ENCODE results near the gene RAB15. TPM values are rescaled to one million over a fixed set of nuclear protein-coding genes. Genes with fewer than 3 reads are reported as not detected.
A peak's percentile ranks its signal among the peaks of the same experiment; 100 is the strongest.
"Not testable (repeated sequence)": the region's sequence is repeated elsewhere in the genome, so short reads cannot be mapped to it uniquely, and the experiment has no call there.

The RAB15 gene
- total and polyA plus RNA-seq, 7 experiments from 2014 or later = 4.7 to 11.1 (median 5.9) TPM

DNA sequence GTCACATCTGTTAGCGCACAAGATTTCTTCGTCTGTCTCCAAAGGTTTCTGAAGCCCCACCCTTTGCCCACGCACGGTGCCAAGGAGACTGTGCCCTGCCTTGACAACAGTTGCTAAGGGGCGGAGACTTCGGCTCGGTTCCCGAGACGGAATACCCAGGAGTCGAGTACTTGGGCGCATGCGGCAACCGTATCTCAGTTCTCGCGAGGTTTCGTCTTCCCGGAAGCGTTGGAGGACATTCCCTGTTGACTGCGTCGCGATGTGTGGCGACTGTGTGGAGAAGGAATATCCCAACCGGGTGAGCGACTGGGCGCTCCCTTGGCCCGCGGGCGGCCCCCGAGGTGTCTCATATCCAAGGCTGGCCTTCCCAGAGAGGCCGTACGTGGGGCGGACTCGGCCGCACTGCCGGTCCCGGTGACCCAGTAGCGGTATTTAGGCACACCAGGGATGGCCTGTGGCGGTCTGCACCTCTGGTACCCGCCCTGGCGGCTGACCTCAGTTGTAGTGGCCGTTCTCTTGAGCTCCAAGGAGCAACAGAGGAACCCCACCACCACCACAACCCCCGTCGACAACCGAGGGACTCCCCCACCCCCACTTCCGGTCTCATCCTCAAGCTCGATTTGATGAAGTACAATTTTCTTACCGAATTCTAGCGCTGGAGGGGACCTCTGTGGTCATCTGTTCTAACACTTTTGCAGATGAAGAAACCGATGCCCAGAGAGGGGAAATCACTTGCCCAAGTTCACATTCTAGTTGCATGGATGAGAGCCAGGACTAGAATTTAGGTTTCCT, 57.7 kb downstream of the RAB15 start, which contains the start of gene CHURC1:
Gene CHURC1, plus strand, starts transcription at position 219 of the 792 bp plus-strand sequence. Its CDS starts 41 bp downstream, at position 260.
- peaks cover 0 to 25% (median 19%) of the 10 kb centered on the region in 5 donors for H3K36me3 Mint-ChIP-seq
- H3K4me3 ChIP-seq (ENCODE audit: low read length) = peak within 1 kb of the TSS; percentile 96
- H3K9me3 Mint-ChIP-seq = peaks cover 0 to 2% (median 0%) of the 10 kb centered on the region in 11 donors
- H3K27me3 ChIP-seq (ENCODE audit: control insufficient read depth in 2 of 2, insufficient read depth in 2 of 2, low read length in 2 of 2) = no peaks in the 10 kb centered on the region
- H3K4me1 ChIP-seq (ENCODE audit: control insufficient read depth in 2 of 2, insufficient read depth in 2 of 2, low read length in 2 of 2) = peaks cover 33 to 38% of the 10 kb centered on the region in 2 donors
- ChIA-PET CTCF (interaction anchor here (0.6 to 1.6 kb wide), 5 partner anchors 11 to 1269 kb away, joined by 3 to 6 read pairs (median 3); no protein-coding TSS in a partner anchor), POLR2A (interaction anchor here (0.6 to 3.3 kb wide), 23 partner anchors 10 to 1593 kb away, joined by 3 to 86 read pairs (median 4); partner anchors contain the start of genes FNTB, GPHN, GPX2 and MAX)
- H3K27ac ChIP-seq (ENCODE audit: low read depth, low read length) = peak within 1 kb of the TSS; percentile 99
- H3K4me3 Mint-ChIP-seq = peak within 1 kb of the TSS; percentile 87 to 97 (median 92)
- peaks cover 0 to 13% (median 0%) of the 10 kb centered on the region in 5 donors for H3K27me3 Mint-ChIP-seq
- DNase-seq (peak; percentile 83 to 99 (median 94)), ATAC-seq (peak; percentile 98)
- peak within 1 kb of the TSS; percentile 93 to 99 (median 97) for H3K27ac Mint-ChIP-seq
- H3K36me3 ChIP-seq (ENCODE audit: control insufficient read depth in 2 of 3, insufficient read depth in 3 of 3, low read length in 3 of 3) = peaks cover 0 to 4% (median 0%) of the 10 kb centered on the region in 3 experiments
- no peaks in the 10 kb centered on the region for H3K9me3 ChIP-seq (ENCODE audit: control insufficient read depth in 2 of 3, low read length in 3 of 3)
- intact Hi-C loops (cut with micrococcal nuclease) = loop anchor here (1.0 to 5.0 kb wide), 13 partner anchors 14 to 1272 kb away; partner anchors contain the start of genes FNTB (in 2 of the 2), HSPA2 (in 2 of the 2), RAB15 (in 1 of the 2) and WDR89 (in 1 of the 2)
- peaks cover 43 to 60% (median 51%) of the 10 kb centered on the region in 7 donors for H3K4me1 Mint-ChIP-seq

DNA sequence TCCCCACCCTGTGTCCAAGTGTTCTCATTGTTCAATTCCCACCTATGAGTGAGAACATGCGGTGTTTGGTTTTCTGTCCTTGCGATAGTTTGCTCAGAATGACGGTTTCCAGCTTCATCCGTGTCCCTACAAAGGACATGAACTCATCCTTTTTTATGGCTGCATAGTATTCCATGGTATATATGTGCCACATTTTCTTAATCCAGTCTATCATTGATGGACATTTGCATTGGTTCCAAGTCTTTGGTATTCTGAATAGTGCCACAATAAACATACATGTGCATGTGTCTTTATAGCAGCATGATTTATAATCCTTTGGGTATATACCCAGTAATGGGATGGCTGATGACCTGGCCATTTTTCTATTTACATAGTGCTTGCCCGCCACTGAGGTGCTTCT, 58.7 kb downstream of the RAB15 start:
- Mint-ChIP-seq H3K27ac (peak overlapping the region; percentile 93 to 99 (median 97)), H3K4me3 (peak overlapping the region; percentile 87 to 97 (median 92)), H3K4me1 (peaks cover 38 to 52% (median 44%) of the 10 kb centered on the region in 7 donors), H3K36me3 (peaks cover 0 to 25% (median 18%) of the 10 kb centered on the region in 5 donors), H3K27me3 (peaks cover 0 to 21% (median 0%) of the 10 kb centered on the region in 5 donors)
- POLR2A ChIA-PET = interaction anchor here (1.8 to 3.3 kb wide), 5 partner anchors 13 to 73 kb away, joined by 8 to 86 read pairs (median 18); partner anchors contain the start of genes FNTB and SPTB
- intact Hi-C loops (cut with micrococcal nuclease) = loop anchor here in 1 of 2 donors (5.0 kb wide), 3 partner anchors 371 to 1271 kb away; partner anchors contain the start of genes HSPA2 and WDR89
- H3K27me3 ChIP-seq (ENCODE audit: control insufficient read depth in 2 of 2, insufficient read depth in 2 of 2, low read length in 2 of 2); H3K36me3 ChIP-seq (ENCODE audit: control insufficient read depth in 2 of 3, insufficient read depth in 3 of 3, low read length in 3 of 3); H3K9me3 Mint-ChIP-seq; DNase-seq; H3K9me3 ChIP-seq (ENCODE audit: control insufficient read depth in 2 of 3, low read length in 3 of 3); ATAC-seq; CTCF ChIA-PET: not testable (repeated sequence)
- peak overlapping the region; percentile 99 for H3K27ac ChIP-seq (ENCODE audit: low read depth, low read length)
- H3K4me3 ChIP-seq (ENCODE audit: low read length) = peak overlapping the region; percentile 96
- H3K4me1 ChIP-seq (ENCODE audit: control insufficient read depth in 2 of 2, insufficient read depth in 2 of 2, low read length in 2 of 2) = peaks cover 27 to 30% of the 10 kb centered on the region in 2 donors

DNA sequence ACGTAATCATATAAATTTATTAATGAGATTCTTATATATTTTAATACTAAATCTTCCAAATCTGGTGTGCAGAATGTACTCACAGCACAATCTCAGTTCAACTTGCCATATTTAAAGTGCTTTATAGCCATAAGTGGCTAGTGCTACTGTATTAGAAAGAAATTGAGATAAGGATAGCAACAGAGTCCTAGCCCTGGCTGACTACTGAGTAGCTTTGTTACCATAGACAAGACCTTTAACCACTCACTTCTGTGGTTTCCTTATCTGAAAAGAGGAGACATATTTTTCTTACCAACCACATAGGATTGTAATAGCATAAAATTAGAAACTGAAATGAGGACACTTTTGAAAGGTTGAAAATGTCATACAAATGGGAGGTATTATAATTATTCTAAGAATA, 59.9 kb downstream of the RAB15 start:
- ATAC-seq (no peak), DNase-seq (no peak)
- Histone ChIP-seq H3K36me3 (ENCODE audit: control insufficient read depth in 2 of 3, insufficient read depth in 3 of 3, low read length in 3 of 3) (peaks cover 0 to 4% (median 0%) of the 10 kb centered on the region in 3 experiments), H3K27ac (ENCODE audit: low read depth, low read length) (no peak overlapping the region), H3K9me3 (ENCODE audit: control insufficient read depth in 2 of 3, low read length in 3 of 3) (no peaks in the 10 kb centered on the region), H3K27me3 (ENCODE audit: control insufficient read depth in 2 of 2, insufficient read depth in 2 of 2, low read length in 2 of 2) (no peaks in the 10 kb centered on the region), H3K4me3 (ENCODE audit: low read length) (no peak overlapping the region), H3K4me1 (ENCODE audit: control insufficient read depth in 2 of 2, insufficient read depth in 2 of 2, low read length in 2 of 2) (peaks cover 15 to 26% of the 10 kb centered on the region in 2 donors)
- Mint-ChIP-seq H3K36me3 (peaks cover 0 to 18% (median 11%) of the 10 kb centered on the region in 5 donors), H3K27me3 (peaks cover 0 to 28% (median 0%) of the 10 kb centered on the region in 5 donors), H3K4me3 (no peak overlapping the region), H3K4me1 (peaks cover 26 to 40% (median 33%) of the 10 kb centered on the region in 7 donors), H3K27ac (peak overlapping the region in 2 of 9 donors; percentile 56 to 99), H3K9me3 (peaks cover 0 to 2% (median 0%) of the 10 kb centered on the region in 11 donors)
- CTCF ChIA-PET = interaction anchor here (2.4 kb wide), 1 partner anchor 73 kb away, joined by 6 read pairs; no protein-coding TSS in a partner anchor
- intact Hi-C loops (cut with micrococcal nuclease) = loop anchor here in 1 of 2 donors (5.0 kb wide), 3 partner anchors 370 to 1270 kb away; partner anchors contain the start of genes HSPA2 and WDR89
- POLR2A ChIA-PET = interaction anchor here (1.8 kb wide), 1 partner anchor 15 kb away, joined by 5 read pairs; no protein-coding TSS in a partner anchor

DNA sequence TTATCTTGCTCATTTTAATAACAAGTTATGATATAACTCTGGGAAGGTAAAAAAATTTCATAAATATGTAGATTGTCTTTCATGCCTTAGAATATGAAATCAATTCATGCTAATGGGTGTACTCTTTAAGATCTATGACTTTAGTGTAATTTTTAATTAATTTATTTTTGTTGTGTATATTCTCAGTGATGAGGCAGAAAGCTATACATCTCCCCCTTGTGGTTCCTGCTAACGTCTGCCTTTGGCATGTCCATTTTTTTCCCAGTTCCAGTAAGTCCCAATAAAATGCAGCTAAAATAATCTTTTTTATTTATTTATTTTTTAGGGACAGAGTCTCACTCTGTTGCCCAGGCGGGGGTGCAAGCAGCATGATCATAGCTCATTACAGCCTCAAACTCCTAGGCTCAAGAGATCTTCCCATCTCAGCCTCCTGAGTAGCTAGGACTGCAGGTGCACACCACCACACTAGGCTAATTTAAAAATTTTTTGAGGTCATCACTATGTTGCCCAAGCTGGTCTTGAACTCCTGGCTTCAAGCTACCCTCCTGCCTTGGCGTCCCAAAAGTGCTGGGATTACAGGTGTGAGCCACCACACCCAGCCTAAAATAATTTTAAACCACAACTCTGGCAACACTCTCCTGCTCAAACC, 61.2 kb downstream of the RAB15 start:
- Histone ChIP-seq H3K27me3 (ENCODE audit: control insufficient read depth in 2 of 2, insufficient read depth in 2 of 2, low read length in 2 of 2) (no peaks in the 10 kb centered on the region), H3K9me3 (ENCODE audit: control insufficient read depth in 2 of 3, low read length in 3 of 3) (no peaks in the 10 kb centered on the region), H3K4me1 (ENCODE audit: control insufficient read depth in 2 of 2, insufficient read depth in 2 of 2, low read length in 2 of 2) (peaks cover 11 to 17% of the 10 kb centered on the region in 2 donors), H3K4me3 (ENCODE audit: low read length) (no peak overlapping the region), H3K27ac (ENCODE audit: low read depth, low read length) (no peak overlapping the region), H3K36me3 (ENCODE audit: control insufficient read depth in 2 of 3, insufficient read depth in 3 of 3, low read length in 3 of 3) (peaks cover 0 to 4% (median 0%) of the 10 kb centered on the region in 3 experiments)
- Mint-ChIP-seq H3K4me3 (no peak overlapping the region), H3K9me3 (peaks cover 0 to 2% (median 0%) of the 10 kb centered on the region in 11 donors), H3K36me3 (peaks cover 0 to 13% (median 4%) of the 10 kb centered on the region in 5 donors), H3K4me1 (peaks cover 17 to 30% (median 20%) of the 10 kb centered on the region in 7 donors), H3K27ac (no peak overlapping the region), H3K27me3 (peaks cover 0 to 35% (median 5%) of the 10 kb centered on the region in 5 donors)
- POLR2A ChIA-PET = interaction anchor here (0.6 to 1.8 kb wide), 3 partner anchors 13 to 76 kb away, joined by 3 to 7 read pairs (median 5); partner anchors contain the start of gene FNTB
- intact Hi-C loops (cut with micrococcal nuclease) = loop anchor here in 1 of 2 donors (5.0 kb wide), 3 partner anchors 369 to 1269 kb away; partner anchors contain the start of genes HSPA2 and WDR89
- no peak for ATAC-seq
- no peak for DNase-seq
- CTCF ChIA-PET = interaction anchor here (0.7 to 2.4 kb wide), 4 partner anchors 14 to 88 kb away, joined by 3 to 7 read pairs (median 5); no protein-coding TSS in a partner anchor

DNA sequence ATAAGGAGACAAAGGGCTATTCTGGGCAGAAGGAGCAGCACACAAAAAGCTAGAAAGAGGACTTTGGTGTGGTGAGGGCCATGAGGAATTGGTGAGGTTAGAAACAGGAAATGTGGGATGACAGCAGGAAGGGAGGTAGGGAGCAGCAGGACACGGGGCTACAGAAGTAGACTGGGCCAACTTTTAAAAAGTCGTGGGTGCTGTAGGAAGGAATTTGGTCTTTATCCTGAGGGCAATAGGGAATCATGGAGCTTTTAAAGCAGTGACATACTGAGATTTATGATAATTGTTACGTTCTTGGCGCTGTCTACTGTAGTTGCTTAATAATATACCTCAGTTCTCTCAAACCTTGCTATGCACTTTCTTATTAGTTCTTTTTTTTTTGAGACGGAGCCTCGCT, 66.1 kb downstream of the RAB15 start:
- H3K27ac Mint-ChIP-seq = no peak overlapping the region
- Histone ChIP-seq H3K27ac (ENCODE audit: low read depth, low read length) (no peak overlapping the region), H3K4me3 (ENCODE audit: low read length) (no peak overlapping the region), H3K36me3 (ENCODE audit: control insufficient read depth in 2 of 3, insufficient read depth in 3 of 3, low read length in 3 of 3) (no peaks in the 10 kb centered on the region), H3K4me1 (ENCODE audit: control insufficient read depth in 2 of 2, insufficient read depth in 2 of 2, low read length in 2 of 2) (no peaks in the 10 kb centered on the region), H3K9me3 (ENCODE audit: control insufficient read depth in 2 of 3, low read length in 3 of 3) (no peaks in the 10 kb centered on the region), H3K27me3 (ENCODE audit: control insufficient read depth in 2 of 2, insufficient read depth in 2 of 2, low read length in 2 of 2) (no peaks in the 10 kb centered on the region)
- POLR2A ChIA-PET = no interaction called here
- peaks cover 0 to 50% (median 5%) of the 10 kb centered on the region in 5 donors for H3K27me3 Mint-ChIP-seq
- intact Hi-C loops (cut with micrococcal nuclease) = loop anchor here in 1 of 2 donors (5.0 kb wide), 1 partner anchor 36 kb away; the partner anchor contains the start of gene GPX2
- ATAC-seq = no peak
- no peaks in the 10 kb centered on the region for H3K36me3 Mint-ChIP-seq
- CTCF ChIA-PET = interaction anchor here (4.3 kb wide), 1 partner anchor 14 kb away, joined by 19 read pairs; no protein-coding TSS in a partner anchor
- H3K4me3 Mint-ChIP-seq = no peak overlapping the region
- peaks cover 0 to 4% (median 0%) of the 10 kb centered on the region in 7 donors for H3K4me1 Mint-ChIP-seq
- no peaks in the 10 kb centered on the region for H3K9me3 Mint-ChIP-seq
- no peak for DNase-seq
